Liver (tissue), 3 donors: ENCODE data around the gene OSTF1.

Experiments
- EGR1 ChIP-seq, 2 donors: IDR thresholded peaks; 2 replicates each; pipeline ENCODE4 v1.6.1; 2016 to 2018; ENCODE audit warnings: antibody characterized with exemption in 2 of 2, low read depth in 2 of 2
- RAD21 ChIP-seq, 2 donors: IDR thresholded peaks; 2 replicates each; pipeline ENCODE4 v1.6.1; 2016; ENCODE audit warnings: antibody characterized with exemption in 2 of 2, mild to moderate bottlenecking in 2 of 2
- TF ChIP-seq, protein P1 (sequence below): IDR thresholded peaks from 2 replicates; pipeline ENCODE4 v1.6.1; 2016; ENCODE audit warnings: antibody characterized with exemption
- TF ChIP-seq, protein P2 (sequence below): fragments of 150-350 bp; IDR thresholded peaks from 2 replicates; pipeline ENCODE4 v1.5.1; 2017; ENCODE audit warnings: improper control_type of control experiment, low read depth, low read length; ENCODE audit not compliant: missing input control
- donor health status: healthy.
- donor health status: healthy.

DNA sequence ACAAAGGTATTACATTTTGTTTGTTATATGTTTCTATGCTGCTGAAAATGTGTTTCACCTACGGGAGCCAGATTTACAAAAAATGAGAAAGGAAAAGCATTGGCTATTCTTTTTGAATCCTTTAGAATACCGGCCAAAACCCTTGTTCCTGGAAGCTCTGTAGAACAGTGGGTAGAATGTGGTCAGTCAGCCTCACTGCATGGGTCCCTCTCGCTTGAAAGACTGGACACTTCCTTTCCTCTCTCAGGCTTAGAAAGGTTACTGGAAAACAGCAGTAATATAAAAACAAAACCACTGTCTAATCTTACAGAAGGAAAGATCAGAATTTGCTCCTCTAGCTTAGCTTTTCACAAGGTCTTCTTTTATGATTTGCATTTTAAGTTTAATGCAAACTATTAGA lies 45.1 kb downstream of the OSTF1 start:
- TF ChIP-seq RAD21 (IDR thresholded peaks at IDR 0.05) (no peak), EGR1 (IDR thresholded peaks at IDR 0.05; ENCODE audit: low read depth in 2 of 2) (no peak)
- TF ChIP-seq, protein P1, sequence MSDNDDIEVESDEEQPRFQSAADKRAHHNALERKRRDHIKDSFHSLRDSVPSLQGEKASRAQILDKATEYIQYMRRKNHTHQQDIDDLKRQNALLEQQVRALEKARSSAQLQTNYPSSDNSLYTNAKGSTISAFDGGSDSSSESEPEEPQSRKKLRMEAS: no peak
- TF ChIP-seq, protein P2, sequence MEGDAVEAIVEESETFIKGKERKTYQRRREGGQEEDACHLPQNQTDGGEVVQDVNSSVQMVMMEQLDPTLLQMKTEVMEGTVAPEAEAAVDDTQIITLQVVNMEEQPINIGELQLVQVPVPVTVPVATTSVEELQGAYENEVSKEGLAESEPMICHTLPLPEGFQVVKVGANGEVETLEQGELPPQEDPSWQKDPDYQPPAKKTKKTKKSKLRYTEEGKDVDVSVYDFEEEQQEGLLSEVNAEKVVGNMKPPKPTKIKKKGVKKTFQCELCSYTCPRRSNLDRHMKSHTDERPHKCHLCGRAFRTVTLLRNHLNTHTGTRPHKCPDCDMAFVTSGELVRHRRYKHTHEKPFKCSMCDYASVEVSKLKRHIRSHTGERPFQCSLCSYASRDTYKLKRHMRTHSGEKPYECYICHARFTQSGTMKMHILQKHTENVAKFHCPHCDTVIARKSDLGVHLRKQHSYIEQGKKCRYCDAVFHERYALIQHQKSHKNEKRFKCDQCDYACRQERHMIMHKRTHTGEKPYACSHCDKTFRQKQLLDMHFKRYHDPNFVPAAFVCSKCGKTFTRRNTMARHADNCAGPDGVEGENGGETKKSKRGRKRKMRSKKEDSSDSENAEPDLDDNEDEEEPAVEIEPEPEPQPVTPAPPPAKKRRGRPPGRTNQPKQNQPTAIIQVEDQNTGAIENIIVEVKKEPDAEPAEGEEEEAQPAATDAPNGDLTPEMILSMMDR: no peak
